Stromal cell of bone marrow (primary cell): ENCODE results near the gene CD180.

Experiments used
- DNase-seq: peaks from one replicate; pipeline ENCODE4 v3.0.0-alpha.2; 2012; ENCODE audit warnings: low read depth

CD180 gene

GRCh38 chr5:67160985-67161384, 35.6 kb downstream of the CD180 start:
- DNase-seq = peak; percentile 56

GRCh38 chr5:67160272-67160671, 36.3 kb downstream of the CD180 start:
- DNase-seq = no peak

GRCh38 chr5:67156976-67157583, 39.5 kb downstream of the CD180 start:
- DNase-seq = no peak

- DNase-seq = no peak
Measured at GRCh38 chr5:67154556-67155206, 41.9 kb downstream of the CD180 start.

GRCh38 chr5:67153292-67153691, 43.3 kb downstream of the CD180 start:
- DNase-seq = no peak

- DNase-seq = no peak
Measured at GRCh38 chr5:67152400-67152799, 44.2 kb downstream of the CD180 start.

- DNase-seq = peak; percentile 21
Measured at GRCh38 chr5:67149951-67150523, 46.6 kb downstream of the CD180 start.

GRCh38 chr5:67149057-67149950, 47.3 kb downstream of the CD180 start:
- no peak for DNase-seq

GRCh38 chr5:67147760-67148159, 48.8 kb downstream of the CD180 start:
- no peak for DNase-seq

- DNase-seq = no peak
Measured at GRCh38 chr5:67146981-67147380, 49.6 kb downstream of the CD180 start.

- no peak for DNase-seq
Measured at GRCh38 chr5:67146574-67146973, 50.0 kb downstream of the CD180 start.

- no peak for DNase-seq
Measured at GRCh38 chr5:67144183-67144639, 52.4 kb downstream of the CD180 start.

GRCh38 chr5:67143549-67143948, 53.0 kb downstream of the CD180 start:
- no peak for DNase-seq

- DNase-seq = no peak
Measured at GRCh38 chr5:67142816-67143215, 53.8 kb downstream of the CD180 start.

GRCh38 chr5:67141644-67142043, 55.0 kb downstream of the CD180 start:
- DNase-seq = no peak

GRCh38 chr5:67140413-67140812, 56.2 kb downstream of the CD180 start:
- DNase-seq = no peak

- no peak for DNase-seq
Measured at GRCh38 chr5:67139030-67139429, 57.6 kb downstream of the CD180 start.

GRCh38 chr5:67135381-67135984, 61.1 kb downstream of the CD180 start:
- no peak for DNase-seq

- no peak for DNase-seq
Measured at GRCh38 chr5:67133776-67134175, 62.8 kb downstream of the CD180 start.

- no peak for DNase-seq
Measured at GRCh38 chr5:67133217-67133616, 63.4 kb downstream of the CD180 start.

- no peak for DNase-seq
Measured at GRCh38 chr5:67129768-67130167, 66.8 kb downstream of the CD180 start.
